Calu3 (cell line): ENCODE measurements around the gene EXOSC9. TPM values are rescaled to one million over a fixed set of nuclear protein-coding genes. Genes with fewer than 3 reads are reported as not detected.
"Not testable (repeated sequence)": the region's sequence is repeated elsewhere in the genome, so short reads cannot be mapped to it uniquely, and the experiment has no call there.

ENCODE experiments used
- Bru-seq: library from RNA; stranded (reverse); fragments of 400-500 nt; gene quantifications from one replicate; lab custom pipeline; 2021; lab: Mats Ljungman, UMichigan
- BruChase-seq, 2 experiments: library from RNA; stranded (reverse); fragments of 400-500 nt; gene quantifications; one replicate each; lab custom pipeline; 2021; lab: Mats Ljungman, UMichigan
- BruUV-seq: library from RNA; stranded (reverse); fragments of 400-500 nt; replicated peaks from 2 replicates; lab custom pipeline; 2021; lab: Mats Ljungman, UMichigan
- CTCF ChIA-PET: fragments of 300-600 bp; sonication (Branson Sonifier 250); formaldehyde crosslinking; loops from one replicate; lab custom pipeline; 2022; ENCODE audit warnings: antibody characterized with exemption; lab: Charles Lee
- DNase-seq: peaks from one replicate; pipeline ENCODE4 v3.0.0; 2022
- H3K27ac Mint-ChIP-seq: one replicate; pipeline ENCODE4 v1.8.0; 2022; ENCODE audit warnings: mixed read lengths; ENCODE audit not compliant: unreplicated experiment
- H3K27me3 Mint-ChIP-seq: one replicate; pipeline ENCODE4 v1.8.0; 2022; ENCODE audit warnings: mixed read lengths; ENCODE audit not compliant: unreplicated experiment
- H3K36me3 Mint-ChIP-seq: one replicate; pipeline ENCODE4 v1.8.0; 2022; ENCODE audit warnings: mild to moderate bottlenecking, moderate library complexity, mixed read lengths; ENCODE audit not compliant: insufficient read depth, unreplicated experiment
- H3K4me1 Mint-ChIP-seq: one replicate; pipeline ENCODE4 v1.8.0; 2022; ENCODE audit warnings: mild to moderate bottlenecking, low read depth, mixed read lengths; ENCODE audit not compliant: unreplicated experiment
- H3K4me3 Mint-ChIP-seq: one replicate; pipeline ENCODE4 v1.8.0; 2022; ENCODE audit warnings: mild to moderate bottlenecking, low read depth, moderate library complexity, mixed read lengths; ENCODE audit not compliant: unreplicated experiment
- H3K9me3 Mint-ChIP-seq: one replicate; pipeline ENCODE4 v1.8.0; 2022; ENCODE audit warnings: low read depth, mixed read lengths; ENCODE audit not compliant: unreplicated experiment
- intact Hi-C: fragments of 100-400 bp; cut with micrococcal nuclease; formaldehyde crosslinking; loops from one replicate; pipeline ENCODE4 v1.10.0; 2022; ENCODE audit not compliant: unreplicated experiment
- long read RNA-seq: library from polyadenylated mRNA; stranded (forward); transcript quantifications from one replicate; pipeline ENCODE4 v2.0.0, GENCODE V29; 2022
- total RNA-seq: library from RNA; stranded (reverse); gene quantifications from 2 replicates; pipeline ENCODE4 v1.2.3, GENCODE V29; 2022
- TF ChIP-seq, protein P1 (sequence below): fragments of 200-600 bp; IDR thresholded peaks from one replicate; pipeline ENCODE4 v1.8.0; 2022; ENCODE audit warnings: antibody characterized with exemption; ENCODE audit not compliant: unreplicated experiment

The EXOSC9 gene, protein sequence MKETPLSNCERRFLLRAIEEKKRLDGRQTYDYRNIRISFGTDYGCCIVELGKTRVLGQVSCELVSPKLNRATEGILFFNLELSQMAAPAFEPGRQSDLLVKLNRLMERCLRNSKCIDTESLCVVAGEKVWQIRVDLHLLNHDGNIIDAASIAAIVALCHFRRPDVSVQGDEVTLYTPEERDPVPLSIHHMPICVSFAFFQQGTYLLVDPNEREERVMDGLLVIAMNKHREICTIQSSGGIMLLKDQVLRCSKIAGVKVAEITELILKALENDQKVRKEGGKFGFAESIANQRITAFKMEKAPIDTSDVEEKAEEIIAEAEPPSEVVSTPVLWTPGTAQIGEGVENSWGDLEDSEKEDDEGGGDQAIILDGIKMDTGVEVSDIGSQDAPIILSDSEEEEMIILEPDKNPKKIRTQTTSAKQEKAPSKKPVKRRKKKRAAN
- 18.8 and 22.3 TPM in 2 replicates for total RNA-seq
- Bru-seq, nascent RNA = percentile 84 among the genes with signal in this experiment
- percentile 73 among the genes with signal in this experiment for BruChase-seq, experiment 1, labeled RNA remaining after a 6-hour chase
- percentile 73 among the genes with signal in this experiment for BruChase-seq, experiment 2, labeled RNA remaining after a 2-hour chase
- long read RNA-seq, transcript EXOSC9-201 (12 exons, 1,481 nt) = major isoform, 14 of 25 reads
- long read RNA-seq, partial matches to known transcripts = 4 of 25 reads
- long read RNA-seq, other reads (novel, unspliced or antisense) = 5 of 25 reads

DNA sequence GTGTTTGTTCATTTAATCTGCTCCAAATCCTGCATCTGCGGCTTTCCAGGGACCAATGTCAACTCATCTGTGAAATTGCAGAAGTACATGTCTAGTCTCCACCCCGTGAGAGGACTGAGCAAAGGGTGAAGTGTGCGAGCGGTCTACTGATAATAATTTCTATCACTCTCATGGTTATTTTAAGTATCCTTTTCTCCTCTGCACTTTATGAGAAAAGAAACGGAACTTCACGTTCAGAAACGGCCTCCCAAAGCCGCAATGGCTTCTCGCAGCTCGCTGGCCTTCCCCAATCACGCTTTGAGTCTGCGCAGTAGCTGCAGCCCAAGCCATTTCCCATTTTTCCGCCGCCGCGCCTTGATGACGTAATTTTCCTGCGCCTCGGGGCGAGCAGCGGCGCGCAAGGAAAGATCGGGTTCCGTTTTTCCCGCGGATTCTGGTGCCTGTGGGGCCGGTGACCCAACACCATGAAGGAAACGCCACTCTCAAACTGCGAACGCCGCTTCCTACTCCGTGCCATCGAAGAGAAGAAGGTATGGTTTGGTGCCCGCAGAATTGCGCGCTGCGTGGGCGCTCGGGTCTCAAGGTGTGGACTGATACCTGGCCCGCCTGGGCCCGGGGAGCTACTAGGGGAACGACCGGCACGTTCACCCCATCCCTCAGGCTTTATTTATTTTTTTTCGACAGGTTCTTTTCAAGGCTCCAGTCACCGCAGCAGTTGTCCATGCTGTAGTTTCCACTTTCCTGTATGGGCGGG lies at the start of gene EXOSC9:
TSS of gene EXOSC9 (plus strand) at position 363 of the 754 bp plus-strand sequence. CDS start at position 465, 102 bp downstream.
- Mint-ChIP-seq H3K4me1 (peaks cover 12% of the 10 kb centered on the region), H3K27me3 (no peaks in the 10 kb centered on the region), H3K27ac (peak within 1 kb of the TSS; percentile 90), H3K9me3 (no peaks in the 10 kb centered on the region), H3K36me3 (peaks cover 16% of the 10 kb centered on the region), H3K4me3 (peak within 1 kb of the TSS; percentile 82)
- BruUV-seq = no TSS peak
- CTCF ChIA-PET = no interaction called here
- peak; percentile 92 for DNase-seq
- TF ChIP-seq, protein P1, sequence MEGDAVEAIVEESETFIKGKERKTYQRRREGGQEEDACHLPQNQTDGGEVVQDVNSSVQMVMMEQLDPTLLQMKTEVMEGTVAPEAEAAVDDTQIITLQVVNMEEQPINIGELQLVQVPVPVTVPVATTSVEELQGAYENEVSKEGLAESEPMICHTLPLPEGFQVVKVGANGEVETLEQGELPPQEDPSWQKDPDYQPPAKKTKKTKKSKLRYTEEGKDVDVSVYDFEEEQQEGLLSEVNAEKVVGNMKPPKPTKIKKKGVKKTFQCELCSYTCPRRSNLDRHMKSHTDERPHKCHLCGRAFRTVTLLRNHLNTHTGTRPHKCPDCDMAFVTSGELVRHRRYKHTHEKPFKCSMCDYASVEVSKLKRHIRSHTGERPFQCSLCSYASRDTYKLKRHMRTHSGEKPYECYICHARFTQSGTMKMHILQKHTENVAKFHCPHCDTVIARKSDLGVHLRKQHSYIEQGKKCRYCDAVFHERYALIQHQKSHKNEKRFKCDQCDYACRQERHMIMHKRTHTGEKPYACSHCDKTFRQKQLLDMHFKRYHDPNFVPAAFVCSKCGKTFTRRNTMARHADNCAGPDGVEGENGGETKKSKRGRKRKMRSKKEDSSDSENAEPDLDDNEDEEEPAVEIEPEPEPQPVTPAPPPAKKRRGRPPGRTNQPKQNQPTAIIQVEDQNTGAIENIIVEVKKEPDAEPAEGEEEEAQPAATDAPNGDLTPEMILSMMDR = no peak
- intact Hi-C loops = no loop called here

DNA sequence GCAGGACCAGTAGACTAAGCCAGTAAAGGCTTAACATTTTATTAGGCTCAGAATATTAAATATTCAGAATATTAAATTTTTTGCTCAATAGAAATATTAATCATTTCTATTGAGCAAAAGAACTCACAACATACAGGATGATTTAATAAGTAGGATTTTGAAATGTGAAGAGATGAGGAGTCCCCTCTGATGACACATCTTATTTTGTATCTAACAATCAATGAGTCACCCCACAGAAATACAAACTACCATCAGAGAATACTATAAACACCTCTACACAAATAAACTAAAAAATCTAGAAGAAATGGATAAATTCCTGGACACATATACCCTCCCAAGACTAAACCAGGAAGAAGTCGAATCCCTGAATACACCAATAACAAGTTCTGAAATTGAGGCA lies 49.0 kb upstream of the EXOSC9 start:
- DNase-seq, intact Hi-C loops, H3K27me3 Mint-ChIP-seq, BruUV-seq, CTCF ChIA-PET, H3K4me3 Mint-ChIP-seq, H3K4me1 Mint-ChIP-seq, H3K9me3 Mint-ChIP-seq, H3K27ac Mint-ChIP-seq, H3K36me3 Mint-ChIP-seq: not testable (repeated sequence)

DNA sequence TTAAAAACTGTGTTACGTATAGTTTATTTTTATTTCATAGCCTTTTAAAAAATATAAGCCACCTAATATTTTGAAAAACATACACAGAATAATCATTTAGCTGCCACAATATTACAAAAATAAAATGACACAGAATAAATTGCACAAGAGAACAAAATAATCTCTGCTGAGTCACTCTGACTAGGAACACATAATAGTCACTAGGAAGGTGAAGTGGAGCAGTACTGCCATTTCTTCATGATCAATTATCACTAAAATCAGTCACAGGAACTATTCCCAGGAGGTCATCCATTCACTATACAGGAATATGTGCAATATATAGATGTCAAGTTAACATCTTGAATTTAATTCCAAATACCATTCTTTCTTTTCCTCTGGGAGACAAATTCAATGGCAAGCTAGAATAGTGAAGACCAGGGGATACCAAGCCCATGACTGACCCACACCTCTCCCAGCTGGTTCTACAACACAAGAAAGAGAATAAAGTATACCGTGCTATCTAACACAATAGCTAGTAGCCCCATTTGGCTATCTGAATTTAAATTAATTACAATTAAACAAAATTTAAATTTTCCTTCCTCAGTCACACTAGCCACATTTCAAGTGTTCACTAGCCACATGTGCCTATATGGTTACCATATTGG lies 42.1 kb upstream of the EXOSC9 start:
- CTCF ChIA-PET = no interaction called here
- no peak overlapping the region for H3K4me3 Mint-ChIP-seq
- H3K4me1 Mint-ChIP-seq = no peaks in the 10 kb centered on the region
- no TSS peak for BruUV-seq
- no peaks in the 10 kb centered on the region for H3K9me3 Mint-ChIP-seq
- intact Hi-C loops = no loop called here
- H3K27ac Mint-ChIP-seq = no peak overlapping the region
- H3K27me3 Mint-ChIP-seq = no peaks in the 10 kb centered on the region
- TF ChIP-seq, protein P1 = no peak
- no peaks in the 10 kb centered on the region for H3K36me3 Mint-ChIP-seq
- no peak for DNase-seq

DNA sequence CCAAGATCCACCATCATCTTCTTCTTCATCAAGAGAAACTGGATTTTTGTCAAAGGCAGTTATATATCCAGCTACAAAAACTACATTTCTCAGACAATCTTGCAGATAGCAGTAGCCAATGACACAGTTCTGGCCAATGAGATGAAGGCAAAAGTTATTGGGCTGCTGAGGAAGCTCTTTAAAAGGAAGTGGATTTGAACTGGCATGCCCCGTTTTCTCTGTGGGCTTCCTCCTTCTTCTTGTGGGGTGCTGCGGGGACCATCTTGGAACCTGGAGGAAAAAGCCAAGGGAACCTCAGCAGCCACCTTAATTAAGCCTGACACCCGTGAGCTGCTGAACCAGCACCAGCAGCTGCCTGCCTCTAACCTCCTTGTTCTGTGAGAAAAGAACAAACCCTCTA lies 40.9 kb upstream of the EXOSC9 start:
- no peak overlapping the region for H3K4me3 Mint-ChIP-seq
- no peaks in the 10 kb centered on the region for H3K27me3 Mint-ChIP-seq
- DNase-seq = no peak
- no peaks in the 10 kb centered on the region for H3K4me1 Mint-ChIP-seq
- TF ChIP-seq, protein P1 = no peak
- CTCF ChIA-PET = no interaction called here
- intact Hi-C loops = no loop called here
- no peak overlapping the region for H3K27ac Mint-ChIP-seq
- H3K36me3 Mint-ChIP-seq = no peaks in the 10 kb centered on the region
- no TSS peak for BruUV-seq
- H3K9me3 Mint-ChIP-seq = no peaks in the 10 kb centered on the region
